Measurements from ENCODE around the gene RAB18.

- TF ChIP-seq CTCF (IDR thresholded peaks at IDR 0.05) (no peak), POLR2A (IDR thresholded peaks at IDR 0.05) (no peak), POLR2AphosphoS5 (IDR thresholded peaks at IDR 0.05) (no peak)
Observed at GRCh38 chr10:27561334-27561733, 57.2 kb downstream of the RAB18 start.
